Activated naive CD8-positive, alpha-beta T cell (primary cell): ENCODE data around the gene HAL.

Source experiments
- H3K27ac Mint-ChIP-seq: one replicate; pipeline ENCODE4 v1.8.0; 2021; ENCODE audit warnings: mixed read lengths
- H3K27me3 Mint-ChIP-seq: one replicate; pipeline ENCODE4 v1.8.0; 2021; ENCODE audit warnings: mixed read lengths
- H3K36me3 Mint-ChIP-seq: one replicate; pipeline ENCODE4 v1.8.0; 2021; ENCODE audit warnings: mixed read lengths
- H3K4me1 Mint-ChIP-seq: one replicate; pipeline ENCODE4 v1.8.0; 2021; ENCODE audit warnings: low read depth, mixed read lengths
- H3K4me3 Mint-ChIP-seq: one replicate; pipeline ENCODE4 v1.8.0; 2021; ENCODE audit warnings: mild to moderate bottlenecking, mixed read lengths
- H3K9me3 Mint-ChIP-seq: one replicate; pipeline ENCODE4 v1.8.0; 2021; ENCODE audit warnings: low read depth, mixed read lengths

The HAL gene

GRCh38 chr12:96029826-96030225 lies 33.7 kb upstream of the HAL start:
- Mint-ChIP-seq H3K27me3 (no peaks in the 10 kb centered on the region), H3K27ac (no peak overlapping the region), H3K4me1 (peaks cover 23% of the 10 kb centered on the region), H3K9me3 (no peaks in the 10 kb centered on the region), H3K36me3 (peaks cover 16% of the 10 kb centered on the region), H3K4me3 (no peak overlapping the region)

DNA sequence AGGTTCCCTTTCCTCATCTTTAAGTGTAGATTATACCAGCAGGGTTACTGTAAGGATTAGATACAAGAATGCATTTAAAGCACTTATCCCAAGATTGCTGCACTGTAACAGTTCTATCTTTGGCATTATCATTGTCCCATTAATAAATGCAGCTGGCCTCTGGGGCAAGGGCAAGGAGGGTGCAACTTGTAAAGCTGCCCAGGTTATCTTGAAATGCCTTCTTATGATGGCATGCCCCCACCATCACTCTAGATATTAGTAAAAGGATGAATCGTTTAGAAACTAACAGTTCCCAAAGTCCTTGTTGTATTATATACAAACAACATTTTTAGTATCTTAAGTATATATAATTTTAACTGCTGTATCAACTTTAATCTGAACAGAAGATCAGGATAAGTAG lies 32.4 kb upstream of the HAL start:
- Mint-ChIP-seq H3K9me3 (no peaks in the 10 kb centered on the region), H3K36me3 (peaks cover 18% of the 10 kb centered on the region), H3K4me3 (no peak overlapping the region), H3K27ac (no peak overlapping the region), H3K4me1 (peaks cover 23% of the 10 kb centered on the region), H3K27me3 (no peaks in the 10 kb centered on the region)

DNA sequence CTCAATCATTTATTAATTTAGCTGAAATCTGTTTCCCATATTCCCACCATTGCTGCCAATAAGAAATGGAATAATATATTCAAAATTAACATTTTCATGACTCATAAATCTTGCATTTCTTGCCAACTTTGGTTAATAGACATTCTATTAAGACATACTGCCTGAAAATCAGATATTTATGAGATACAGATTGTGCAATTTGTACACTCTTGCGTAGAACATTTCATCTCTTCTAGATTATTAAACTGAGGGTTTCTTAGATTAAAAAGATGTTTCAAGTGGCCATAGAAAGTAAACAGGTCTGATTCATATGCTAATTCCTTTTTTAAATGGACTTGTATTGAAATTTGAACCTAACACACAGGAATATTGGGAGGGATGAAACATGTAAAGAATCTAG lies 30.2 kb upstream of the HAL start:
- Mint-ChIP-seq H3K9me3 (no peaks in the 10 kb centered on the region), H3K36me3 (peaks cover 24% of the 10 kb centered on the region), H3K27ac (no peak overlapping the region), H3K4me1 (peaks cover 13% of the 10 kb centered on the region), H3K4me3 (no peak overlapping the region), H3K27me3 (no peaks in the 10 kb centered on the region)

DNA sequence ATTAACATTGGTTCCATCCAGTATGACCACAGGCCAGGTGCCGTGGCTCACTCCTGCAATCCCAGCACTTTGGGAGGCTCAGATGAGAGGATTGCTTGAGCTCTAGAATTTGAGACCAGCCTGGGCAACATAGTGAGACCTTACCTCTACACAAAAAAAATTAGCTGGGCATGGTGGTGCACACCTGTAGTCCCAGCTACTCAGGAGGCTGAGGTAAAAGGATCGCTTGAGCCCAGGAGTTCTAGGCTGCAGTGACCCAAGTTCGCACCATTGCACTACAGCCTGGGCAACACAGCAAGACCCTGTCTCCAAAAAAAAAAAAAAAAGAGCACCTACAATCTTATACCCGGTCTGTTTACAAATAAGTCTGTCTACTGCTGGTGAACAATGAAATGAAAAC lies 29.4 kb upstream of the HAL start:
- Mint-ChIP-seq H3K27ac (no peak overlapping the region), H3K27me3 (no peaks in the 10 kb centered on the region), H3K36me3 (peaks cover 25% of the 10 kb centered on the region)

DNA sequence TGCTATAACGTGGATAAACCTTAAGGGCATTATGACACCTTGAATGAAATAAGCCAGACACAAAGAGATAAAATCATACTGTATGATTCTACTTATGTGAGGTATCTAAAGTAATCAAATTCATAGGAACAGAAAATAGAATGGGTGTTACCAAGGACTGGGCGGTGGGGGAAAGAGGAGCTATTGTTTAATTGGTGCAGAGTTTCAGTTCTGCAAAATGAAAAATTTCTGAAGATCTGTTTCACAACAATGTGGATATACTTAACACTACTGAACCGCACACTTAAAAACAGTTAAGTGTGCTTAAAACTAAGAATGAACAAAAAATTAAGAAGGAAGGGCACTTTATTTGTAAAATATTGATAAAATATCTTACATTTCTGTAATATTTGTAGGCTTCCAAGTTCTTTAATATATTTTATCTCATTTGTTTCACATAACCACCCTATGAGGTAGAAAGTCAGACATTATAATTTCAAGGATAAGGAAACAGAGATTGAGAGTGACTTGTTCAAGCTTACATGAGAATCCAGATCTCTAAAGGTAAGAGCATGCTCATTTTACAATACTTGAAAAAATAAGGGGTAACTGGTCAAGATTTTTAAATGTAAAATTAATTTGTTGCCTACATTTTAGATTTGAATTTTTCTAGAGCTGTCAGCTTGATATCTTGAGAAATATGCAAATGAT lies 24.3 kb upstream of the HAL start:
- H3K4me3 Mint-ChIP-seq = no peak overlapping the region
- H3K36me3 Mint-ChIP-seq = peaks cover 24% of the 10 kb centered on the region
- no peaks in the 10 kb centered on the region for H3K27me3 Mint-ChIP-seq
- H3K27ac Mint-ChIP-seq = no peak overlapping the region
- no peaks in the 10 kb centered on the region for H3K9me3 Mint-ChIP-seq
- H3K4me1 Mint-ChIP-seq = no peaks in the 10 kb centered on the region

More for the DNA sequence above, 29.4 kb upstream of the HAL start:
- Mint-ChIP-seq H3K9me3 (no peaks in the 10 kb centered on the region), H3K4me3 (no peak overlapping the region), H3K4me1 (peaks cover 12% of the 10 kb centered on the region)

GRCh38 chr12:96015672-96016071 lies 19.5 kb upstream of the HAL start:
- Mint-ChIP-seq H3K9me3 (no peaks in the 10 kb centered on the region), H3K36me3 (peaks cover 16% of the 10 kb centered on the region)

DNA sequence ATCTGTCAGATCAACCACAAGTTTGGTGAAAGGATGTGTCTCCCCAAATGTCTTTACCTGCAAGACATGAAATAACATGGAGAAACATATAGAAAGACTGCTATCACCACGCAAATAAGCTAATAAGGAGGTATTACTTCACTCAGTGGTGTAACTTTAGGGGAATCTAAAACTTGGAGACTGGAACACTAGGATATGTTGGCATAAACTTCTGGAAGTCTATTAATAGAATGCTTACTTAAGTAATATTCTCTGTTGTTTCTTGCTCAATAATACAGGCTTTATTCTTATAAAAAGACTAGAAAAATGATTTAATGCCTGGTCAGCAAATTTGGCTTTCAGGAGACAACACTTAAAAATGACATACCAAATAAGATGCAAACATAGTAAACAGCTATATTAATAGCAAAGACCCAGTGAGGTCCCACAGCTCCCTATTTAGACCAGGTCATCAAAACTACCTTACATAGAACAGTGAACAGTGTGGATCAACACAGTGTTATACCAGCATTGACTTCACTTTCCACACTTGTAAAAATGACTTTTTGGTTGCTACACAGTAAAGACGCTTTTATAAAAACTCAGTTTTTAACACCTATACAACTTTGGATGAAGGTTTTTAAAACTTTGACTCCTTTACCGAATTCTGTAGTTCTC lies 18.9 kb upstream of the HAL start:
- H3K4me1 Mint-ChIP-seq = no peaks in the 10 kb centered on the region
- no peaks in the 10 kb centered on the region for H3K27me3 Mint-ChIP-seq
- H3K36me3 Mint-ChIP-seq = peaks cover 16% of the 10 kb centered on the region
- no peaks in the 10 kb centered on the region for H3K9me3 Mint-ChIP-seq
- H3K27ac Mint-ChIP-seq = no peak overlapping the region
- H3K4me3 Mint-ChIP-seq = no peak overlapping the region

More at GRCh38 chr12:96015672-96016071, 19.5 kb upstream of the HAL start:
- Mint-ChIP-seq H3K27me3 (no peaks in the 10 kb centered on the region), H3K4me1 (no peaks in the 10 kb centered on the region), H3K4me3 (no peak overlapping the region), H3K27ac (no peak overlapping the region)

DNA sequence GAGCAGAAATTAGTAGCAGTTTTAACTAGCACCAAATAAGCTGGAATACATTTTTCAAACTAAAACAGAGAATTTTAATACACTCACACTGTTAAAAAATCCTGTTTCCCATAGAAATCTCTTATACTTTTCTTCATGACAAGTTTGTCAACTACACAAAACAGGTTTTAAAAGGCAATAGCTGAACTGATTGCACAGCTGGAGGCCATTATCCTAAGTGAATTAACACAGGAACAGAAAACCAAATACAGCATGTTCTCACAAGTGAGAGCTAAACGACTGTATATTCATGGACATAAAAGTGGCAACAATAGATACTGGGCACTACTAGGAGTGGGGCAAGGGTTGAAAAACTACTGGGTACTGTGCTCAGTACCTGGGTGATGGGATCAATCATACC lies 11.6 kb upstream of the HAL start:
- no peaks in the 10 kb centered on the region for H3K27me3 Mint-ChIP-seq
- H3K4me1 Mint-ChIP-seq = no peaks in the 10 kb centered on the region
- H3K4me3 Mint-ChIP-seq = no peak overlapping the region
- peaks cover 14% of the 10 kb centered on the region for H3K36me3 Mint-ChIP-seq
- H3K9me3 Mint-ChIP-seq = no peaks in the 10 kb centered on the region
- H3K27ac Mint-ChIP-seq = no peak overlapping the region

DNA sequence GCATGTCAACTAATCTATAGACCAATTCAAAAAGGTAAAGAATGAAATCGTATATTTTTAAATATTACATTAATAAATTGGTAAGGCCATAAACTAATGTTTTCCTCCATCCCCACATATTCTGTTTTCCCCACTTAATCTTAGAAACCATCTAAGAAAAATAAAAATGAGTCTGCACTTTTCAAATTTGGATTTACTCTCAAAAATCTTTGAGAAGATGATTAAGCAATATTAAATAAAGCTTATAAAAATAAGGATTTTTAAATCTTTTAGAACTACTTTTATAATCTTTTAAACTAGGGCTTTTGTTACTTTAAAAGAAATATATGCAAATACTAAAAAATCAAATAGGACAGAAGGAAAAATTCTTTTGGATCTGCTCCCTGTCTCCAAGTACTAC lies 10.6 kb upstream of the HAL start:
- Mint-ChIP-seq H3K36me3 (peaks cover 14% of the 10 kb centered on the region), H3K9me3 (no peaks in the 10 kb centered on the region), H3K27me3 (no peaks in the 10 kb centered on the region), H3K27ac (no peak overlapping the region), H3K4me3 (no peak overlapping the region), H3K4me1 (no peaks in the 10 kb centered on the region)

- H3K36me3 Mint-ChIP-seq = peaks cover 9% of the 10 kb centered on the region
- H3K4me1 Mint-ChIP-seq = peaks cover 2% of the 10 kb centered on the region
- no peak overlapping the region for H3K4me3 Mint-ChIP-seq
- H3K9me3 Mint-ChIP-seq = no peaks in the 10 kb centered on the region
- no peaks in the 10 kb centered on the region for H3K27me3 Mint-ChIP-seq
- H3K27ac Mint-ChIP-seq = no peak overlapping the region
Observed at GRCh38 chr12:96000858-96001257, 4.7 kb upstream of the HAL start.

DNA sequence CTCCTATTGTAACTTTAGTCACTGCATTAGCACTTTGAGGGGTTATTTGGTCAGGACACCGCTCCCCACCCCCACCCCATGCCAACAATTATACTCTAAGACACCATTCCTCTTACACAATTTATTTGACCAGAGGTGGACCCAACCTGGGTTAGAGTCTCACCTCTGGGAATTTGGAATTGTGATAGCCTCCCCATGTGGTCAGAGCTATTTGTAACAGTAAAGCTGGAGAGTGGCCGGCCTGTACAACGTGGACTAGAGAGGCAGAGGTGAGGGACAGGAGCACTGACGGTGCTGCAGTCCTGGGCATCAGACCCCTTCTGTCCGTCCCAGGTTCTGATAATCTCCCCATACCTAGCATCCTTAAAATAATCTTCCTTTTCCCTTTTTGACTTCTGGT lies 3.3 kb upstream of the HAL start:
- H3K27ac Mint-ChIP-seq = no peak overlapping the region
- no peaks in the 10 kb centered on the region for H3K9me3 Mint-ChIP-seq
- peaks cover 2% of the 10 kb centered on the region for H3K4me1 Mint-ChIP-seq
- peaks cover 3% of the 10 kb centered on the region for H3K36me3 Mint-ChIP-seq
- H3K27me3 Mint-ChIP-seq = no peaks in the 10 kb centered on the region
- H3K4me3 Mint-ChIP-seq = no peak overlapping the region

GRCh38 chr12:95998611-95999286 lies 2.6 kb upstream of the HAL start:
- H3K27ac Mint-ChIP-seq = no peak overlapping the region
- no peaks in the 10 kb centered on the region for H3K9me3 Mint-ChIP-seq
- H3K4me3 Mint-ChIP-seq = no peak overlapping the region
- H3K27me3 Mint-ChIP-seq = no peaks in the 10 kb centered on the region
- peaks cover 3% of the 10 kb centered on the region for H3K36me3 Mint-ChIP-seq
- H3K4me1 Mint-ChIP-seq = peaks cover 2% of the 10 kb centered on the region

DNA sequence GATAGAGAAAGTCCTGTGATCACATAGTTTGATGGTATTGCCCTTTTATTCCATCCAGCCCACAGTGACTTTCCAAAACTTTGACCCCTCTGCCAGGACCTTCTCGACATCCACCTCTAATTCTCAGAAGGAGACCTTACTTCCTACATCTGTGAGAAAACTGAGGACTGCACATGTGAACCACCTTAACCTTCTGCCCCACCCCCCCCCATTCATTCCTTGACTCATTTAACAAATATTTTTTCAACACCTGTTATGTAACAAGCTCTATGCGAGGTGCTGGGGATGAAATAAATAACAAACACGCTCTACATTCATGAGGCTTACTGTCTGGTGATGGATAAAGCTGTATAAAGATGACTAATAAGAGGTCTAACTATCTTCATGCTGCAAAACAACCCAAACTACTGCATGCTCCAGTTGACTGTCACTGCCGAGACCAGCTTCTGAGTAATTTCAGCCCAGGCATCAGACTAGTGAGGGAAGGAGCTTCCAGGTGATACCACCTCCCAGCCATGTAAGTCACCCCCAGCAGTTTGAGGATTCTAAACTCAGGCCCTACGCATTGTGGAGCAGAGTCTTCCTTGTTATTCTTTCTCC lies 1.9 kb upstream of the HAL start:
- Mint-ChIP-seq H3K36me3 (peaks cover 5% of the 10 kb centered on the region), H3K4me3 (no peak overlapping the region), H3K27me3 (no peaks in the 10 kb centered on the region), H3K27ac (no peak overlapping the region), H3K9me3 (no peaks in the 10 kb centered on the region), H3K4me1 (peaks cover 2% of the 10 kb centered on the region)

- H3K36me3 Mint-ChIP-seq = peaks cover 8% of the 10 kb centered on the region
- no peak overlapping the region for H3K27ac Mint-ChIP-seq
- no peaks in the 10 kb centered on the region for H3K27me3 Mint-ChIP-seq
- H3K4me3 Mint-ChIP-seq = no peak overlapping the region
- no peaks in the 10 kb centered on the region for H3K9me3 Mint-ChIP-seq
- peaks cover 2% of the 10 kb centered on the region for H3K4me1 Mint-ChIP-seq
Observed at GRCh38 chr12:95997276-95997675, 1.1 kb upstream of the HAL start.
